H1 (cell line): ENCODE results near the gene MYL11. TPM values are rescaled to one million over a fixed set of nuclear protein-coding genes. Genes with fewer than 3 reads are reported as not detected.

ENCODE experiments used
- ATF3 ChIP-seq: IDR thresholded peaks from 2 replicates; pipeline ENCODE4 v1.6.1; 2011; ENCODE audit warnings: low read depth, mild to moderate bottlenecking, low read length; ENCODE audit not compliant: insufficient read depth
- E2F6 ChIP-seq: IDR thresholded peaks from 2 replicates; pipeline ENCODE4 v1.6.1; 2012; ENCODE audit warnings: inconsistent platforms
- FOSL1 ChIP-seq: IDR thresholded peaks from 2 replicates; pipeline ENCODE4 v1.6.1; 2011; ENCODE audit warnings: mild to moderate bottlenecking, low read depth, low read length, moderate library complexity; ENCODE audit not compliant: insufficient read depth
- JUND ChIP-seq: IDR thresholded peaks from 2 replicates; pipeline ENCODE4 v1.6.1; 2011; ENCODE audit warnings: mild to moderate bottlenecking, improper control_type of control experiment, low read length
- POU5F1 ChIP-seq: IDR thresholded peaks from 2 replicates; pipeline ENCODE4 v1.6.1; 2011; ENCODE audit warnings: low read depth, mild to moderate bottlenecking, low read length, moderate library complexity
- SP4 ChIP-seq: IDR thresholded peaks from 2 replicates; pipeline ENCODE4 v1.6.1; 2012; ENCODE audit warnings: low read length, inconsistent platforms
- SRF ChIP-seq: IDR thresholded peaks from 2 replicates; pipeline ENCODE4 v1.6.1; 2011; ENCODE audit warnings: mild to moderate bottlenecking, low read depth, low read length, moderate library complexity
- TAF7 ChIP-seq: optimal IDR thresholded peaks from 2 replicates; pipeline ENCODE3; 2011; ENCODE audit warnings: low read depth, mild to moderate bottlenecking, inconsistent platforms, low read length, moderate library complexity, borderline replicate concordance
- polyA plus RNA-seq, 7 experiments: library from polyadenylated mRNA; depleted of rRNA in 3 of 7; stranded (reverse) in 5 of 7; unstranded in 2 of 7; fragments of >200 nt in 5 of 7; fragments of 200-250 nt in 2 of 7; gene quantifications; 1 replicate in 5 of 7; 2 replicates in 1 of 7; 4 replicates in 1 of 7; pipeline versions ENCODE4 v1.2.1 to v1.2.3, GENCODE V29; 2011 to 2013; ENCODE audit warnings: missing spikeins in 2 of 7, mixed read lengths in 2 of 7
- total RNA-seq: library from RNA; stranded (reverse); fragmentation: NEBNext Ultra II Directional; extraction: Animal tissue kit (Norgen Biotek cat#: 25700); gene quantifications from 2 replicates; pipeline ENCODE4 v1.2.1, GENCODE V29; 2021

The MYL11 gene
- total and polyA plus RNA-seq, 2 of the 8 experiments (the other 6 are each of a cell fraction or from before 2014, with no cell fraction given) = 1.2 to 1.4 TPM

- no peak for TF ChIP-seq SRF
- TF ChIP-seq FOSL1 = peak; percentile 94
- TF ChIP-seq POU5F1 = no peak
- TF ChIP-seq TAF7 = peak; percentile 75
- TF ChIP-seq E2F6 = peak; percentile 96
- peak; percentile 46; the same call in 1 of the 2 replicates for TF ChIP-seq ATF3
- no peak for TF ChIP-seq SP4
- no peak; the same call in 1 of the 2 replicates for TF ChIP-seq JUND
Observed at GRCh38 chr16:30355144-30355953, 19.3 kb upstream of the MYL11 start, which contains the start of gene CD2BP2 (continued).
